GM21619 (cell line): ENCODE data around the gene OTOL1.
A peak's percentile ranks its signal among the peaks of the same experiment; 100 is the strongest.

Source experiments
- ATAC-seq: cut with Tn5 transposase; IDR thresholded peaks from one replicate; pipeline ENCODE4 v1.9.1; 2021; ENCODE audit not compliant: unreplicated experiment

OTOL1 gene

DNA sequence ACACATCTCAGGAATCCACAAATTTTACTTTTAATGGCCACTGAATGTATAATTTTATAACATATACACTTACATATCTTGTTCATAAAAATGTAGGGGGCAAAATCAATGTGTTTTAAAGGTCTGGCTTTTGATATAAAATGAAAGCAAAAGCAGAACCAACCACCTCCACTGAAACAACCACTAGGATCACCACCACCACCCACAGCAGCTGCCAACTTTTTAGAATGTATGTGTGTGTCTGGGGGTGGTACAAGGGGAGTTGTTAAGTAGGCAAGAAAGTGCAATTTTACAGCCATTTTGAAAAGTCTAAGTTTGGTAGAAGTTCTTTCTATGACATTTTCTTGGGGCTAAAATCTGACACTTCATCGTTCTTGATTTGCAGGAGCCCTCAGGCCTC, 44.0 kb downstream of the OTOL1 start:
- peak; percentile 79 for ATAC-seq

GRCh38 chr3:161545824-161546223, 49.2 kb downstream of the OTOL1 start:
- no peak for ATAC-seq

- ATAC-seq, result no peak
These were observed 51.7 kb downstream of the OTOL1 start for GRCh38 chr3:161548301-161548700.

- no peak for ATAC-seq
These were observed 52.7 kb downstream of the OTOL1 start for GRCh38 chr3:161549261-161549660.

DNA sequence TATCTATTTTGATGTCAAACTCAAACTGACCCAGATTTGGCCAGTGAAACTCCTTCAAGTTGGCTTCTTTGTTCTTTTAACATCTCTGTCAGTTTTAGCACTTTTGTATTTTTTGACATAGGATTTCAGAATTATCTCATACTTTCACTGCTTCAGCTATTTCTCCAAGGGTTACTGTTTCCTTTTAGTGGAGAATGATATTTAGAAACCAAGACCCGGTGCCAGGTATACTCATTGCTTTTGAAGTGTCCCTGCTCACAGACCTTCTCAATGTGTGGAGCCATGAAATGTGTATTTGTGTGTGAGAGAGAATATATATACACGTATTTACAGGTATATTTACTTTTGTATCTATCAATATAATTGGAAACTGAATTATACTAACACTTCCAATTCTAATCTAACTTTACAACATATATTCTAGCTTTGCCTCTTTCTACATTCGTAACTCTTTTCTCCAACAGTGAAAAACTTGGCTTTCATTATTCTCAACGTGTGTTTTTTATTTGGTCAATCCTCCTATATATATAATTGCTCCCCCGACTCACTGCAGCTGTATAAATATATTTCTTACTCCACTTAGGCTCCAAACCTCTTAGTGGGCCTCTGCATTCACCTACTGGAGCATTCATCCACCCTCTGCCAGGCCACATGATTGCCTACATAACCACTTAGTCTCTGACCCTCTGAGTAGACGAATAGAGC, 54.0 kb downstream of the OTOL1 start:
- no peak for ATAC-seq

- no peak for ATAC-seq
These were observed 55.1 kb downstream of the OTOL1 start for GRCh38 chr3:161551697-161552096.

DNA sequence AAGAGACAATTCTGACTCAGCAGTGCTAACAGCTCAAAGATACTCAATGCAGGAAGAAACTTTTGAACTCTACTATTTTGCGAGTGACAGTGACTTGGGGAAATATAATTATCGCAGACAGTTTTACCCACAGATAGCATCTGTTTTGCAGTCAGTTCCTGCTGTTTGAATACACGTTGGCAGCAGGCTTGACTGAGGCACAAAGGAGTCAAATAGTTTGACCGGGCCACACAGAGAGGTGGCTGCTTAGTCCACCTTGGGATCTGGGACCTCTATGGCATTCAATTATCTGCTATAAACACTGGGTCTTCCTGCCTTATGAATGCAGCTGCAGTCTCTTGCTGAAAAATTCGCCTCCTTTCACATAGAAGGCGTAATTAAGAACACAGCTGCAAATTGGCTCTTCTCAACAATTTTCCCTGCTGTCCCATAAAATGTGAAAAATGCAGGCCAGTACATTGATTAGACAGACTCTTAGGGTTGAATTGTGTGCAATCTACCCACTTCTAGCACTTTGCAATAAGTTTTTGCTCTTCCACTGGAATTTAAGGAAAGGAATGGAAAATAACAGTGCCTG, 56.5 kb downstream of the OTOL1 start:
- ATAC-seq, result no peak
